Erythroblast (primary cell): ENCODE data around the gene LRRFIP2.
A peak's percentile ranks its signal among the peaks of the same experiment; 100 is the strongest.
"Not testable (repeated sequence)": the region's sequence is repeated elsewhere in the genome, so short reads cannot be mapped to it uniquely, and the experiment has no call there.

Source experiments
- DNase-seq, 2 experiments: peaks; one replicate each; lab custom pipeline; 2025; lab: John Stamatoyannopoulos, UW
- GATA1 ChIP-seq: IDR thresholded peaks from 2 replicates; pipeline ENCODE4 v1.6.1; 2011; ENCODE audit warnings: low read depth, mild to moderate bottlenecking, control low read depth, low read length, moderate library complexity
- POLR2A ChIP-seq: IDR thresholded peaks from 2 replicates; pipeline ENCODE4 v1.6.1; 2011; ENCODE audit warnings: mild to moderate bottlenecking, low read length

Gene LRRFIP2

GRCh38 chr3:37129871-37130270, 44.5 kb downstream of the LRRFIP2 start:
- TF ChIP-seq POLR2A, result no peak
- TF ChIP-seq GATA1, result no peak
- DNase-seq, result no peak

- TF ChIP-seq GATA1 (no peak), POLR2A (no peak)
- no peak for DNase-seq
Measured at GRCh38 chr3:37127340-37127739, 47.0 kb downstream of the LRRFIP2 start.

GRCh38 chr3:37126856-37127255, 47.5 kb downstream of the LRRFIP2 start:
- no peak for DNase-seq
- TF ChIP-seq POLR2A (no peak), GATA1 (no peak)

GRCh38 chr3:37125195-37126073, 48.9 kb downstream of the LRRFIP2 start:
- peak; percentile 56 to 63 for DNase-seq
- TF ChIP-seq POLR2A, result no peak

- peak; percentile 53 to 66 for DNase-seq
- TF ChIP-seq POLR2A (no peak), GATA1 (no peak)
Measured at GRCh38 chr3:37124435-37124834, 49.9 kb downstream of the LRRFIP2 start.

- no peak for DNase-seq
- TF ChIP-seq GATA1 (no peak), POLR2A (no peak)
Measured at GRCh38 chr3:37123292-37123691, 51.1 kb downstream of the LRRFIP2 start.

- DNase-seq, result not testable (repeated sequence)
Measured at GRCh38 chr3:37122069-37122468, 52.3 kb downstream of the LRRFIP2 start.

GRCh38 chr3:37118163-37118562, 56.2 kb downstream of the LRRFIP2 start:
- TF ChIP-seq POLR2A (no peak), GATA1 (no peak)
- no peak for DNase-seq

- DNase-seq, result no peak
- TF ChIP-seq POLR2A (no peak), GATA1 (no peak)
Measured at GRCh38 chr3:37117548-37117947, 56.8 kb downstream of the LRRFIP2 start.

- TF ChIP-seq GATA1 (no peak), POLR2A (no peak)
- DNase-seq, result no peak
Measured at GRCh38 chr3:37116998-37117397, 57.4 kb downstream of the LRRFIP2 start.

- DNase-seq, result no peak
- TF ChIP-seq POLR2A, result no peak
- TF ChIP-seq GATA1, result no peak
Measured at GRCh38 chr3:37115446-37115845, 58.9 kb downstream of the LRRFIP2 start.

- no peak for TF ChIP-seq POLR2A
- no peak for TF ChIP-seq GATA1
- no peak for DNase-seq
Measured at GRCh38 chr3:37114251-37115145, 59.9 kb downstream of the LRRFIP2 start.

- TF ChIP-seq GATA1, result no peak
- TF ChIP-seq POLR2A, result no peak
- no peak for DNase-seq
Measured at GRCh38 chr3:37112987-37113386, 61.4 kb downstream of the LRRFIP2 start.

- no peak for TF ChIP-seq POLR2A
- TF ChIP-seq GATA1, result no peak
- no peak for DNase-seq
Measured at GRCh38 chr3:37111199-37111598, 63.2 kb downstream of the LRRFIP2 start.

GRCh38 chr3:37107846-37108245, 66.5 kb downstream of the LRRFIP2 start:
- no peak for DNase-seq
- no peak for TF ChIP-seq GATA1
- no peak for TF ChIP-seq POLR2A
